Astrocyte (in vitro differentiated cells and primary cell): ENCODE results near the gene KCTD20. TPM values are rescaled to one million over a fixed set of nuclear protein-coding genes. Genes with fewer than 3 reads are reported as not detected.

ENCODE experiments used
- DNase-seq: peaks from one replicate; pipeline ENCODE4 v3.0.0-alpha.2; 2010; ENCODE audit warnings: low read depth
- FAIRE-seq: peaks from 2 replicates; lab custom pipeline; 2011; peaks lifted over from hg19 to GRCh38; lab: Jason Lieb, UNC
- H2AFZ ChIP-seq: 2 replicates; pipeline ENCODE4 v1.6.0; 2012; ENCODE audit warnings: low read depth, low read length, inconsistent platforms
- H3K27ac ChIP-seq: 2 replicates; pipeline ENCODE4 v1.5.1; 2011; ENCODE audit warnings: low read depth, low read length, inconsistent platforms
- H3K27me3 ChIP-seq: 2 replicates; pipeline ENCODE4 v1.6.0; 2011; ENCODE audit warnings: low read length, inconsistent platforms; ENCODE audit not compliant: insufficient read depth
- H3K36me3 ChIP-seq: 2 replicates; pipeline ENCODE4 v1.5.1; 2011; ENCODE audit warnings: low read length, inconsistent platforms; ENCODE audit not compliant: insufficient read depth
- H3K4me1 ChIP-seq: 2 replicates; pipeline ENCODE4 v1.5.1; 2011; ENCODE audit warnings: low read length, inconsistent platforms; ENCODE audit not compliant: insufficient read depth
- H3K4me2 ChIP-seq: 2 replicates; pipeline ENCODE4 v1.6.0; 2012; ENCODE audit warnings: low read length, inconsistent platforms
- H3K4me3 ChIP-seq: 2 replicates; pipeline ENCODE4 v1.5.1; 2011; ENCODE audit warnings: low read depth, mild to moderate bottlenecking, low read length, inconsistent platforms; ENCODE audit not compliant: insufficient read depth
- H3K79me2 ChIP-seq: 2 replicates; pipeline ENCODE4 v1.6.0; 2012; ENCODE audit warnings: mild to moderate bottlenecking, low read length, inconsistent platforms; ENCODE audit not compliant: insufficient read depth
- H3K9ac ChIP-seq: 2 replicates; pipeline ENCODE4 v1.6.0; 2012; ENCODE audit warnings: mild to moderate bottlenecking, low read length, inconsistent platforms
- H3K9me3 ChIP-seq: 2 replicates; pipeline ENCODE4 v1.5.1; 2012; ENCODE audit warnings: low read depth, mild to moderate bottlenecking, low read length, inconsistent platforms; ENCODE audit not compliant: insufficient read depth
- H4K20me1 ChIP-seq: 2 replicates; pipeline ENCODE4 v1.6.0; 2012; ENCODE audit warnings: low read length, inconsistent platforms; ENCODE audit not compliant: insufficient read depth
- H3K27ac Mint-ChIP-seq: one replicate; pipeline ENCODE4 v1.8.0; 2021; ENCODE audit warnings: mild to moderate bottlenecking, mixed read lengths; ENCODE audit not compliant: unreplicated experiment
- H3K27me3 Mint-ChIP-seq: one replicate; pipeline ENCODE4 v1.8.0; 2021; ENCODE audit warnings: low read depth, mixed read lengths; ENCODE audit not compliant: unreplicated experiment
- H3K36me3 Mint-ChIP-seq: one replicate; pipeline ENCODE4 v1.8.0; 2021; ENCODE audit warnings: low read depth, mixed read lengths; ENCODE audit not compliant: unreplicated experiment
- H3K4me1 Mint-ChIP-seq: one replicate; pipeline ENCODE4 v1.8.0; 2021; ENCODE audit warnings: low read depth, mixed read lengths; ENCODE audit not compliant: unreplicated experiment
- H3K4me3 Mint-ChIP-seq: one replicate; pipeline ENCODE4 v1.8.0; 2021; ENCODE audit warnings: mild to moderate bottlenecking, moderate library complexity, mixed read lengths; ENCODE audit not compliant: unreplicated experiment
- H3K9me3 Mint-ChIP-seq: one replicate; pipeline ENCODE4 v1.8.0; 2021; ENCODE audit warnings: mild to moderate bottlenecking, mixed read lengths; ENCODE audit not compliant: unreplicated experiment
- EZH2 ChIP-seq: IDR thresholded peaks from 2 replicates; pipeline ENCODE4 v1.6.1; 2012; ENCODE audit warnings: mild to moderate bottlenecking, low read length, inconsistent platforms; ENCODE audit not compliant: insufficient read depth
- total RNA-seq: library from RNA; stranded (reverse); gene quantifications from 2 replicates; pipeline ENCODE4 v1.2.1, GENCODE V29; 2021
- TF ChIP-seq, protein P1 (sequence below): IDR thresholded peaks from 2 replicates; pipeline ENCODE4 v1.5.1; 2011; ENCODE audit warnings: low read depth, mild to moderate bottlenecking, inconsistent platforms, low read length, moderate library complexity; ENCODE audit not compliant: insufficient read depth

The KCTD20 gene
- total RNA-seq, 1 donor from 2014 or later: 56.7 TPM

DNA sequence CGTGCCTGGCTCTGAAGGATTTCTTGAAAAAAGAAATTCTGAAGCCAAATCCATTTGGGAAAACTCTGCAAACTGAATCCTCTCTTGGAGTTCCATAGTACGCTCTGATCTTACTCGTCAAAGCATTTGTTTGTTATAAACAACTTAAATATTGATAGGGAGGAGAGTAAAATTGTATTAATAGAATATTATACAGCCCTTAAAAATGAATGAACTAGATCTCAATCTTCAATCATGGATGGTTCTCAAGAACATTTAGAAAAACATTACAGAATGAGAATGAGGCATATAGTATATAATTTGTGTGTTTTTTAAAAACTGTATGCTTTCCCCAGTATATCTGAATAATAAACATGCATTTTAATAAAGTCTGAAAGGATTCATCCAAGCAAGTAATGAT lies 24.8 kb downstream of the KCTD20 start:
- Histone ChIP-seq H3K79me2 (peaks cover 83% of the 10 kb centered on the region), H4K20me1 (peaks cover 52% of the 10 kb centered on the region), H3K4me2 (no peak overlapping the region), H3K4me1 (no peaks in the 10 kb centered on the region), H2AFZ (no peak overlapping the region), H3K4me3 (no peak overlapping the region), H3K27ac (no peak overlapping the region), H3K27me3 (no peaks in the 10 kb centered on the region), H3K9me3 (no peaks in the 10 kb centered on the region), H3K9ac (no peak overlapping the region), H3K36me3 (peaks cover 11% of the 10 kb centered on the region)
- FAIRE-seq: no peak
- no peaks in the 10 kb centered on the region for H3K27me3 Mint-ChIP-seq
- H3K4me1 Mint-ChIP-seq: peaks cover 8% of the 10 kb centered on the region
- no peaks in the 10 kb centered on the region for H3K9me3 Mint-ChIP-seq
- no peak for TF ChIP-seq EZH2
- TF ChIP-seq, protein P1, sequence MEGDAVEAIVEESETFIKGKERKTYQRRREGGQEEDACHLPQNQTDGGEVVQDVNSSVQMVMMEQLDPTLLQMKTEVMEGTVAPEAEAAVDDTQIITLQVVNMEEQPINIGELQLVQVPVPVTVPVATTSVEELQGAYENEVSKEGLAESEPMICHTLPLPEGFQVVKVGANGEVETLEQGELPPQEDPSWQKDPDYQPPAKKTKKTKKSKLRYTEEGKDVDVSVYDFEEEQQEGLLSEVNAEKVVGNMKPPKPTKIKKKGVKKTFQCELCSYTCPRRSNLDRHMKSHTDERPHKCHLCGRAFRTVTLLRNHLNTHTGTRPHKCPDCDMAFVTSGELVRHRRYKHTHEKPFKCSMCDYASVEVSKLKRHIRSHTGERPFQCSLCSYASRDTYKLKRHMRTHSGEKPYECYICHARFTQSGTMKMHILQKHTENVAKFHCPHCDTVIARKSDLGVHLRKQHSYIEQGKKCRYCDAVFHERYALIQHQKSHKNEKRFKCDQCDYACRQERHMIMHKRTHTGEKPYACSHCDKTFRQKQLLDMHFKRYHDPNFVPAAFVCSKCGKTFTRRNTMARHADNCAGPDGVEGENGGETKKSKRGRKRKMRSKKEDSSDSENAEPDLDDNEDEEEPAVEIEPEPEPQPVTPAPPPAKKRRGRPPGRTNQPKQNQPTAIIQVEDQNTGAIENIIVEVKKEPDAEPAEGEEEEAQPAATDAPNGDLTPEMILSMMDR: no peak
- H3K4me3 Mint-ChIP-seq: no peak overlapping the region
- H3K36me3 Mint-ChIP-seq: peaks cover 3% of the 10 kb centered on the region
- no peak overlapping the region for H3K27ac Mint-ChIP-seq
- no peak for DNase-seq

DNA sequence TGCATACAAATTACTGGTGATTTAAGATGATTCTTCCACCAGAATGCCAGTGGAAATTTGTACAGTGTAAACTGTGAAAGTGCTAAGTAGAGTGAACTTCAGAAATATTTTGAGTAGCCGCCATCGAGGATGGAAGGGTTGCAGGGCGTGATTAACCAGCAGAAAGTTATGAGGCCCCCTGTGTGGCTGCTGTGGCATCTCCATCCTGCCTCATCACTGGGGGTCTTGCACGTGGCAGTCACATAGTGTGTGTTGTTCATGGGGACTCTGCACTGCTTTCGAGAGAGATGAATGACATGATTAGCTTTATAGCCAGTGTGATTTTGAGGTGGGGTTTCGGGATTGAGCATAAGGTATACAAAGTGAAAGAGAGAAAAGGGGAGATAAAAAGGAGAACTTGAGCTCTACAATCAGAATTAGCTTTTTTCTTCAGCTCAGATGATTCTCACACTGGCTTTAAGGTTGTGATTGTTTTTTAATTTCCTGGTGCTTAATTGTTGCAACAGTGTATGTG lies 26.4 kb downstream of the KCTD20 start:
- H3K4me3 Mint-ChIP-seq: no peak overlapping the region
- FAIRE-seq: no peak
- H3K9ac ChIP-seq: no peak overlapping the region
- H2AFZ ChIP-seq: no peak overlapping the region
- DNase-seq: no peak
- no peaks in the 10 kb centered on the region for H3K27me3 ChIP-seq
- H3K36me3 Mint-ChIP-seq: peaks cover 1% of the 10 kb centered on the region
- H3K4me1 Mint-ChIP-seq: peaks cover 1% of the 10 kb centered on the region
- H3K9me3 Mint-ChIP-seq: no peaks in the 10 kb centered on the region
- no peak overlapping the region for H3K4me2 ChIP-seq
- no peaks in the 10 kb centered on the region for H3K4me1 ChIP-seq
- TF ChIP-seq EZH2: no peak
- TF ChIP-seq, protein P1: no peak
- peaks cover 69% of the 10 kb centered on the region for H3K79me2 ChIP-seq
- H3K27ac ChIP-seq: no peak overlapping the region
- H3K27ac Mint-ChIP-seq: no peak overlapping the region
- H3K9me3 ChIP-seq: no peaks in the 10 kb centered on the region
- no peaks in the 10 kb centered on the region for H3K27me3 Mint-ChIP-seq
- H3K36me3 ChIP-seq: peaks cover 11% of the 10 kb centered on the region
- no peak overlapping the region for H3K4me3 ChIP-seq
- peaks cover 40% of the 10 kb centered on the region for H4K20me1 ChIP-seq

DNA sequence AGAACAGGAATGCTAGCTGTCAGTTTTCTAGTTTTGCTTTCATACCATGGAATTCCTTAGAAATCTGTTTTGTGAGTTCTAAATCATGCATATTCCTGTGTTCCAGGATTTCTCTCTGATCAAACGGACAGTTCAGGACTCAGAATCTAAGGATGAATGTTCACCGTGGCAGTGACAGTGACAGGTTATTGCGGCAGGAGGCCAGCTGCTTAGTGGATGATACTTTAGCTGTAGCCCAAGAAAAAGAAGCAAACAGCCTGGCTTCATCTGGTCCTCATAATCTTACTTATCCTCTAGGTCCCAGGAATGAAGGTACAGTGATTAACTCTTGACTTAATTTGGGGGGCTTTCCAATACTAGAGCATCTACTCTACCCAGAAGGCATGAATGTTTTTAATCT lies 27.1 kb downstream of the KCTD20 start:
- H3K36me3 ChIP-seq: peaks cover 14% of the 10 kb centered on the region
- H3K4me2 ChIP-seq: no peak overlapping the region
- no peak for TF ChIP-seq EZH2
- TF ChIP-seq, protein P1: no peak
- no peak overlapping the region for H3K9ac ChIP-seq
- Mint-ChIP-seq H3K27me3 (no peaks in the 10 kb centered on the region), H3K4me3 (no peak overlapping the region), H3K9me3 (no peaks in the 10 kb centered on the region), H3K27ac (no peak overlapping the region), H3K36me3 (peaks cover 5% of the 10 kb centered on the region), H3K4me1 (no peaks in the 10 kb centered on the region)
- FAIRE-seq (no peak), DNase-seq (no peak)
- peaks cover 32% of the 10 kb centered on the region for H4K20me1 ChIP-seq
- no peak overlapping the region for H3K4me3 ChIP-seq
- peaks cover 68% of the 10 kb centered on the region for H3K79me2 ChIP-seq
- H3K9me3 ChIP-seq: no peaks in the 10 kb centered on the region
- no peaks in the 10 kb centered on the region for H3K4me1 ChIP-seq
- H3K27ac ChIP-seq: no peak overlapping the region
- H3K27me3 ChIP-seq: no peaks in the 10 kb centered on the region
- H2AFZ ChIP-seq: no peak overlapping the region
